HS-27A (cell line): ENCODE measurements around the gene MELK.

Source experiments
- DNase-seq: peaks from one replicate; pipeline ENCODE4 v3.0.0-alpha.2; 2012; ENCODE audit warnings: low read depth, missing footprints

MELK gene

GRCh38 chr9:36584620-36585460 lies 12.1 kb downstream of the MELK start:
- peak; percentile 79 for DNase-seq

DNA sequence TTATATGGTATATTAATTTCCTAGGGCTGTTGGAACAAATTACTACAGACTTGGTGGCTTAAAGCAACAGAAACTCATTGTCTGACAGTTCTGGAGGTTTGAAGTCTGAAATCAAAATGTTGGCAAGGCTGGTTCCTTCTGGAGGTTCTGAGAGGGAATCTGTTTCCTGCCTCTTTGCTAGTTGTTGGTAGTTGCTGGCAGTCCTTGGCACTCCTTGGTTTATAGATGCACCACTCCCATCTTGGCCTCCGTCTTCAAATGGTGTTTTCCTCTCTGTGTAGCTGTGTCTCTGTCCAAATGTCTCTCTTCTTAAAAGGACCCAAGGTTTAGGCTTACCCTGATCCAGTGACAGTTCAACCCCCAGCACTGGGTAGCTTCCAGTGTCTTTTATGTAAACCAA lies 17.5 kb downstream of the MELK start:
- no peak for DNase-seq

GRCh38 chr9:36592801-36593583 lies 20.3 kb downstream of the MELK start:
- no peak for DNase-seq

DNA sequence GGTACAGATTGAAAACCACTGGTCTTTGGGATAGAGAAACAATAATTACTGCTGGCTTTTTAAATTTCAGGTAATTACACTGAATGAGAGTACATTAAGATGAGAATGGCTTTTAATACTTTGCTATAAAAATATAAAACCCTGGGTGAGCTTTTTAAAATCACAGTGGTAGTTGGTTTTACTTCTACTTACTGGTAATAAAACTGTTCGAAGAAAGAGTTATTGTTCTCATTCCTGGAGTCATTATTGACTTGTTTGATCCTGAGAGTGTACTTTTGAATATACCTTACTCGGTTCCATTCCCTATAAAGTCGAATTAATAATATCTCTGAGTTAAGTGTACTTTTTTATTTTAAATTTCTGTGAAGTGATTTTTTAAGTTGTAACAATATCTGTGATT lies 21.5 kb downstream of the MELK start:
- DNase-seq = no peak

GRCh38 chr9:36597412-36598178 lies 24.9 kb downstream of the MELK start:
- no peak for DNase-seq

- no peak for DNase-seq
Observed at GRCh38 chr9:36598273-36598672, 25.6 kb downstream of the MELK start.

DNA sequence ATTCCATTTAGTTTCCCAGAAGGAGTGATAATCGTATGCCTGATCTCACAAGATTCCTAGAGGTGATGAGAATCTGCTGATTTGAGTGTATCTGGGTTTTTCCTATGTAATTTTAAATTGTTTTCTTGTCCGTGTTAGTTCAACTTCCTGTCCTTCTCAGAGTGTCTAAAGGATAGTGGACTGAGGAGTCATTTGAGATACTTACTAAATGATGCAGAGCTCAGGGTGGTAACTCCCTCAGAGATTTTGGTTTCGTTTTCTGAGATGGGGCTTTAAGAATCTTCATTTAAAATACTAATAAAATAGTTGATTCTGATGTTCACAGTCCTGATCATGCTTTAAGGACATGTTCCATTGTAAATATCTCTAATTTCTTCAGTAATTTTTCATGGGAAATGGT lies 30.3 kb downstream of the MELK start:
- DNase-seq = no peak

GRCh38 chr9:36609306-36609705 lies 36.6 kb downstream of the MELK start:
- DNase-seq = no peak

- DNase-seq = no peak
Observed at GRCh38 chr9:36622121-36622520, 49.4 kb downstream of the MELK start.

DNA sequence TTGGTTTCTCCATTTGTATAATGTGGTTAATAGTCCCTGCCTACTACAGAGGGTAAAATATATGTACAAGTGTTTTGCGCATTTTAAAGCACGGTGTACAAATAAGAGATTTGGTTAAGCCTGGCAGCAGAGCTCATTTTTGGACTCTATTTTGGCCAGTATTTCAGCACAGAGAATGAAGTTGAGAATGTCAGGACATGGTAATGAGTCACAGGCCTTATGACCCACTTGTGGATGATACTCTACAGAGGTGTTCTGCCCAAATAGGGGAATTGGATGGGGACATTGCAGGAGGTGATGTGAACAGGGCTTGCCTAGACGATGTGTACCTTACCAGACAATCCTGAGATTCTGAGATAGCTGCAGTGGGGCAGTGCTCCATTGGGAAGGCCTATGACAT lies 50.6 kb downstream of the MELK start:
- DNase-seq = no peak

- DNase-seq = peak; percentile 48
Observed at GRCh38 chr9:36625006-36625615, 52.4 kb downstream of the MELK start.

DNA sequence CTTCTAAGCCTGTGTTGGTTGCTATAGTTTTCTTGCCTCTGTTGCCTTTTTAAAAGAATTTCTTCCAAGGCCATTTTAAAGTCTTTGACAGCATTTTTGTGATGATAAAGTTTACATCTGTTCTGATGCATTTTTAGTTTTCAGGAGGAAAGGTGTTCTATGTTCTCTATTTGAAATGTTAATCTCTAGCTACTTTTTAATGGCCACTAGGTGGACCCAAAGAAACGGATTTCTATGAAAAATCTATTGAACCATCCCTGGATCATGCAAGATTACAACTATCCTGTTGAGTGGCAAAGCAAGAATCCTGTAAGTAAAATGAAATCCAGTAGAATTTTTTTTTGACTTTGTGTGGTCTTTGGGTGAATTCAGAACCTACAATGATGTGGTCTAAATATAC lies 60.2 kb downstream of the MELK start:
- no peak for DNase-seq

GRCh38 chr9:36637491-36638270 lies 65.0 kb downstream of the MELK start:
- no peak for DNase-seq

GRCh38 chr9:36640771-36641381 lies 68.2 kb downstream of the MELK start:
- no peak for DNase-seq

GRCh38 chr9:36642817-36643216 lies 70.1 kb downstream of the MELK start:
- no peak for DNase-seq

DNA sequence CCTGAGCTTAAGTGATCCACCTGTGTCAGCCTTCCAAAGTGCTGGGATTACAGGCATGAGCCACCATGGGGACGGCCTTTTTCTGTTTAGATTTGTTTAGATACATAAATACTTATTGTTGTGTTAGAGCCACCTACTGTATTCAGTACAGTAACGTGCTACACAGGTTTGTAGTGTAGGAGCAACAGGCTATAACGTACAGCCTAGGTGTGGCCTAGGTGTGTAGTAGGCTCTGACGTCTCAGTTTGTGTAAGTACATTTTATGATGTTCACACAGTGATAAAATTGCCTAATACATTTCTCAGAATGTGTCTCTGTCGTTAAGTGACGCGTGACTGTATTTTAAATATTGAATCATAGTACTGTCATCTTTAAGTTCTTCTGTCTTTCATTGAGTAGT lies 84.1 kb downstream of the MELK start:
- DNase-seq = no peak

DNA sequence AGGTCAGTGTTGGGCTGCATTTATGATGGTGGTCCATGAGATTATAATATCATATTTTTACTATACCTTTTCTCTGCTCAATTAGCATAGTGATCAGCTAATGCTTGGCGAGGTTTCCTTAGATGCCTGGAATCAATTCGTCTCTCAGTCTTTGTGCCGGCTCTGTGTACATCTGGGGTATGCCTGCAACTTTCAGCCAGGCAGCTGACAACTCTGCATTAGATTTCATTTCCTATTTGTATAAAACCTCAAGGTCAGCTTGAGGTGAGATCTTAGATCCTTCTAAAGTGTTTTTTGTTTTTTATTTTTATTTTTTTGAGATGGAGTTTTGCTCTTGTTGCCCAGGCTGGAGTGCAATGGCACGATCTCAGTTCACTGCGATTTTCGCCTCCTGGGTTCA lies 86.8 kb downstream of the MELK start:
- no peak for DNase-seq

DNA sequence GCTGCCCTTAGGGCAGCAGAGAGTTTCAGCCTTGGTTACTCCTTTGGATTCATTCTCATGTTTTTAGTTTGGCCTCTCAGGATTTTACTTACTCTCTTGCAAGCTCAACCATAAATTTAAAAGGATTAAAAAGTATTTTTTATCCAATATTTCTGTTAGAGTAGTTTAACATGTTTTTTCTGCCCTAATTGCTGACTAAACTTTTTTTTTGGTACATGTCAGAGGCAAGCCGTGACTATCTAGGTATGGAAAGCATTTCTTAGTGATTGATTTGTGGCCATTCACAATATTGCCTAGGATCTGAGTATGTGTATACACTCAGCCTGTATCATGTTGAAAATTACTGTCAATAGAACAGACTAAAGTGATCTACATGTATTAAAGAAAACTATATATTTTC lies 92.1 kb downstream of the MELK start:
- DNase-seq = no peak

- no peak for DNase-seq
Observed at GRCh38 chr9:36665387-36665786, 92.7 kb downstream of the MELK start.

DNA sequence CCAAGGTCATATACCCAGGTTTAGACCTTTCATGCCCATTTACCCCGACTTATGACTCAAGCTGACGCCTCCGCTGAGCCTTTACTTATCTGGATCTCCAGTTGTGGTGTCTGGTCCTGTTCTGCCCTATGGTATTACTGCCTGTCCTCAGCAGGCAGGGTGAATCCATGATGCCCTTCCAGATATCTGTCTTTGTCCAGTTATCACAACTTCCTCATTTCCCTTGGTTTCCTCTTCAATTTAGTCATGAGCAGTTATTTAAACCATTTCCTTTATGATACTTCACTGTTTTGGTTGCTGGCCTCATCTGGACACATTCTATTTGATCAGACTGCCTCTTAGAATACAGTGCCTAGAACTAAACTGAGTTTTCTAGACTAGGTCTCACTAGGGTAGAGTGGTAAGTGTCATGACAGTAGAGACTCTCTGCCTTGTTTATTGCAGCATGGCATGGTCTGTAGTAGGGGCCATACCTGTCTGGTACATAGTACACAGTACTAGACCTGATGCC lies 93.3 kb downstream of the MELK start:
- no peak for DNase-seq

DNA sequence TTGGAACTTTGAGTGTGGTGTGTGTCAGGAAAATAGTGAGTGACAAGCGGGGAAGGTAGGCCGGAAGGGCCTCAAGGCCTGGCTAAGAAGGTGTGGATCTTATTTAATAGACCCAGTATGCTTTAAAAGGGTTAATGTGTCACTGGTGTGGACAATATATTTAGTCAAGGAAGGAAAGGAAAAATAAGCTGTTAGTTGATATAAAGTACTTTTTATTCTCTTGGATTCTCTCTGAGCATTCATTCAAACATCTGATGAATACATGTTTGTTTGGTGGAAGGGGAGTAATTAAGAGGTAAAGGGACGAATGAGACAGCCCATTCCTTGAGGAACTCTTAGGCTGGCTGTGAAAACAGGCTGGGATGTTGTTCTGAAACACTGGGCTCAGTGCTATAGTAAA lies 98.9 kb downstream of the MELK start:
- DNase-seq = no peak
